Esophagus muscularis mucosa (tissue), 4 donors: ENCODE measurements around the gene FBXL4. TPM values are rescaled to one million over a fixed set of nuclear protein-coding genes. Genes with fewer than 3 reads are reported as not detected.

Experiments used
- DNase-seq: peaks from one replicate; pipeline ENCODE4 v3.0.0-alpha.2; 2017; ENCODE audit errors: extremely low spot score
- H3K27ac ChIP-seq, 4 donors: fragments of 200-600 bp; sonication (generic); replicated peaks in 1 of 4; 1 replicate in 3 of 4; 2 replicates in 1 of 4; pipeline ENCODE4 v1.5.1; 2016 to 2019; ENCODE audit warnings: mild to moderate bottlenecking in 1 of 4
- H3K27me3 ChIP-seq, 4 donors: fragments of 200-600 bp; sonication (generic); one replicate each; pipeline versions ENCODE4 v1.5.1 to v1.6.0; 2016 to 2019
- H3K36me3 ChIP-seq, 4 donors: fragments of 200-600 bp; sonication (generic); one replicate each; pipeline ENCODE4 v1.5.1; 2016 to 2019
- H3K4me1 ChIP-seq, 4 donors: fragments of 200-600 bp; sonication (generic); one replicate each; pipeline ENCODE4 v1.5.1; 2016 to 2019
- H3K4me3 ChIP-seq, 4 donors: fragments of 200-600 bp; sonication (generic); 1 replicate in 2 of 4; 2 replicates in 2 of 4; pipeline ENCODE4 v1.5.1; 2016 to 2019; ENCODE audit warnings: mild to moderate bottlenecking in 4 of 4, moderate library complexity in 1 of 4
- H3K9me3 ChIP-seq, 4 donors: fragments of 200-600 bp; sonication (generic); 1 replicate in 3 of 4; 2 replicates in 1 of 4; pipeline ENCODE4 v1.5.1; 2016 to 2019
- EP300 ChIP-seq: sonication (generic); formaldehyde crosslinking; IDR thresholded peaks from one replicate; pipeline ENCODE4 v1.6.1; 2017; ENCODE audit warnings: antibody characterized with exemption
- POLR2A ChIP-seq: fragments of 450-650 bp; IDR thresholded peaks from one replicate; pipeline ENCODE4 v1.6.1; 2017; ENCODE audit warnings: antibody characterized with exemption, moderate library complexity, mild to moderate bottlenecking, low read depth
- POLR2AphosphoS5 ChIP-seq, 2 donors: sonication (generic); formaldehyde crosslinking; IDR thresholded peaks; one replicate each; pipeline ENCODE4 v1.6.1; 2017; ENCODE audit warnings: antibody characterized with exemption in 2 of 2
- WGBS: methylation state at CpG from one replicate; pipeline ENCODE4 v1.1.5; 2018; 5-methylcytosine and 5-hydroxymethylcytosine counted together
- intact Hi-C: fragments of 100-400 bp; cut with DNase I; formaldehyde crosslinking; loops from one replicate; pipeline ENCODE4 v1.15.1; 2023
- total RNA-seq, 4 donors: library from RNA; depleted of rRNA; stranded (reverse); fragments of >200 nt; gene quantifications; one replicate each; pipeline versions ENCODE4 v1.1.0 to v1.2.1, GENCODE V29; 2016
- TF ChIP-seq, protein P1 (sequence below), 3 experiments: fragments of 200-600 bp in 2 of 3; fragments of 450-650 bp in 1 of 3; sonication (generic) in 2 of 3; IDR thresholded peaks; one replicate each; pipeline ENCODE4 v1.5.1; 2017 to 2019; ENCODE audit warnings: antibody characterized with exemption in 3 of 3, mild to moderate bottlenecking in 2 of 3, moderate library complexity in 1 of 3

Gene FBXL4
- total RNA-seq, 4 donors from 2014 or later = 11.8 to 17.8 (median 15.6) TPM

DNA sequence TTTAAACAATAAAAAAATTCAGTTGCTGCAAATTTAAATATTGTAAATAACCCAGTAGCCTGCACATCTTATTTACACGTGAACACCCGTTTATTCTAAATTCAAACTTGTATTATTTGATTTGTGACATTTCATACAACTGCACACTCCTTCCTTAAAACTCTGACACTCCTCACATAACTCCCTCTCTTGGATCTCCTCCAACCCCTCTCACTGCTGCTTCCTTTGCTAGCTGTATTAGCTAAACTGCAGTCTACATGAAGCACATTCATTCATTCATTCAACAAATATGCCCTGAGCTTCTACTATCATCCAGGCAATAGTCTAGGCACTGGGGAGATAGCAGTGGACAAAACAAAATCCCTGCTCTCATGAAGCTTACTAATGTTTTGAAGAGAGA lies 47.0 kb downstream of the FBXL4 start:
- peaks cover 0 to 5% (median 0%) of the 10 kb centered on the region in 4 donors for H3K9me3 ChIP-seq
- H3K4me3 ChIP-seq = no peak overlapping the region
- peaks cover 12 to 83% (median 36%) of the 10 kb centered on the region in 4 donors for H3K36me3 ChIP-seq
- intact Hi-C loops = no loop called here
- no peaks in the 10 kb centered on the region for H3K27me3 ChIP-seq
- H3K27ac ChIP-seq = no peak overlapping the region
- 86% methylated on average over 2 of the region's 2 CpGs for WGBS
- DNase-seq = no peak
- TF ChIP-seq POLR2A (no peak), EP300 (no peak), POLR2AphosphoS5 (IDR thresholded peaks at IDR 0.05) (no peak)
- TF ChIP-seq, protein P1, sequence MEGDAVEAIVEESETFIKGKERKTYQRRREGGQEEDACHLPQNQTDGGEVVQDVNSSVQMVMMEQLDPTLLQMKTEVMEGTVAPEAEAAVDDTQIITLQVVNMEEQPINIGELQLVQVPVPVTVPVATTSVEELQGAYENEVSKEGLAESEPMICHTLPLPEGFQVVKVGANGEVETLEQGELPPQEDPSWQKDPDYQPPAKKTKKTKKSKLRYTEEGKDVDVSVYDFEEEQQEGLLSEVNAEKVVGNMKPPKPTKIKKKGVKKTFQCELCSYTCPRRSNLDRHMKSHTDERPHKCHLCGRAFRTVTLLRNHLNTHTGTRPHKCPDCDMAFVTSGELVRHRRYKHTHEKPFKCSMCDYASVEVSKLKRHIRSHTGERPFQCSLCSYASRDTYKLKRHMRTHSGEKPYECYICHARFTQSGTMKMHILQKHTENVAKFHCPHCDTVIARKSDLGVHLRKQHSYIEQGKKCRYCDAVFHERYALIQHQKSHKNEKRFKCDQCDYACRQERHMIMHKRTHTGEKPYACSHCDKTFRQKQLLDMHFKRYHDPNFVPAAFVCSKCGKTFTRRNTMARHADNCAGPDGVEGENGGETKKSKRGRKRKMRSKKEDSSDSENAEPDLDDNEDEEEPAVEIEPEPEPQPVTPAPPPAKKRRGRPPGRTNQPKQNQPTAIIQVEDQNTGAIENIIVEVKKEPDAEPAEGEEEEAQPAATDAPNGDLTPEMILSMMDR (IDR thresholded peaks at IDR 0.05) = no peak
- H3K4me1 ChIP-seq = no peaks in the 10 kb centered on the region

DNA sequence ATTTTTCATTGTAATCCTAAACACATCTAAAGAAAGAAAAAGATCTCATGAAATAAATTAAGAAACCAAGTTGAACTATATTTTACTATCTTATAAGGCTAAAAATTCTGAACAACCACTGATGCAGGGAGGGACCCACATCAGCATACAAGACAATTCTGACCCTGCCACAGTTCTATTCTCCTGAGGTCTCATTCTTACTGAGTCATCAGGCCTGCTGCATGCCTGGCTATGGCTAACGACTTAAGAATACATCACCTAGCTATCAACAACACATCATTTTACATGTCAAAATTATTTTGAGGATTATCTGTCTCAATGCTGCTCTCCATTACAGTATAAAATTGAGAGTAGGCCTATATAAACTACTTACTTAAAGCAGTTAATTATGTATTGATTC lies 52.9 kb downstream of the FBXL4 start:
- no peaks in the 10 kb centered on the region for H3K4me1 ChIP-seq
- TF ChIP-seq, protein P1 (IDR thresholded peaks at IDR 0.05) = no peak
- TF ChIP-seq POLR2A (no peak), POLR2AphosphoS5 (IDR thresholded peaks at IDR 0.05) (no peak), EP300 (no peak)
- intact Hi-C loops = no loop called here
- no peak overlapping the region for H3K27ac ChIP-seq
- WGBS = 42% methylated on average over 1 of the region's 1 CpG
- H3K9me3 ChIP-seq = peaks cover 0 to 5% (median 0%) of the 10 kb centered on the region in 4 donors
- H3K4me3 ChIP-seq = no peak overlapping the region
- H3K36me3 ChIP-seq = peaks cover 7 to 47% (median 19%) of the 10 kb centered on the region in 4 donors
- no peak for DNase-seq
- H3K27me3 ChIP-seq = no peaks in the 10 kb centered on the region

DNA sequence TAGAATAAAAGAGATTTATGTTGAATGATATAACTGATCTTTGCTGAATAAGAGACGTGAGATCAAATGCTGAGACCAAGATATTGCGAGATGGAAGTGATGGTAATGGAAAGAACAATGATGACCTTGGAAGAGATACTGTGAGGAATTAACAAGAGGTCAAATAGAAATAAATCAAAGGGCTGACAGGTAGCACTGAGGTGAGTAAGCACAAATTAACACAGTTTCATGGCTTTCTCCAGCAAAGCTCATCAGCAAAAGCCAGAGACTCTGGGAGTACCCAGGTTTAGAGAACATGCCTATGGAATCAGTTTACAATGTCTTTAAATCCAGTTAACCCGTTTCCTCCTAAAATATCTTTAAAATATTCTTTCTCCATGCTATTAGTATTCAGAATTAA lies 60.1 kb downstream of the FBXL4 start:
- Histone ChIP-seq H3K27ac (no peak overlapping the region), H3K27me3 (no peaks in the 10 kb centered on the region), H3K36me3 (peaks cover 8 to 26% (median 13%) of the 10 kb centered on the region in 4 donors), H3K4me1 (no peaks in the 10 kb centered on the region), H3K9me3 (no peaks in the 10 kb centered on the region), H3K4me3 (no peak overlapping the region)
- TF ChIP-seq EP300 = no peak
- TF ChIP-seq POLR2AphosphoS5 (IDR thresholded peaks at IDR 0.05) = no peak
- TF ChIP-seq POLR2A = no peak
- TF ChIP-seq, protein P1 (IDR thresholded peaks at IDR 0.05) = no peak
- WGBS = 95% methylated on average over 3 of the region's 3 CpGs
- no peak for DNase-seq
- intact Hi-C loops = no loop called here

- TF ChIP-seq, protein P1 (IDR thresholded peaks at IDR 0.05) = no peak
- TF ChIP-seq EP300 (no peak), POLR2AphosphoS5 (IDR thresholded peaks at IDR 0.05) (no peak), POLR2A (no peak)
- Histone ChIP-seq H3K27ac (no peak overlapping the region), H3K36me3 (peaks cover 8 to 27% (median 13%) of the 10 kb centered on the region in 4 donors), H3K9me3 (no peaks in the 10 kb centered on the region), H3K4me3 (no peak overlapping the region), H3K27me3 (no peaks in the 10 kb centered on the region), H3K4me1 (no peaks in the 10 kb centered on the region)
- DNase-seq = no peak
- 94% methylated on average over 3 of the region's 3 CpGs for WGBS
- intact Hi-C loops = no loop called here
Measured at GRCh38 chr6:98885330-98885729, 62.4 kb downstream of the FBXL4 start.

GRCh38 chr6:98880486-98880885 lies 67.3 kb downstream of the FBXL4 start:
- H3K4me3 ChIP-seq = no peak overlapping the region
- no peaks in the 10 kb centered on the region for H3K4me1 ChIP-seq
- no peak overlapping the region for H3K27ac ChIP-seq
- no peak for DNase-seq
- TF ChIP-seq EP300 = no peak
- intact Hi-C loops = no loop called here
- no peaks in the 10 kb centered on the region for H3K27me3 ChIP-seq
- H3K9me3 ChIP-seq = no peaks in the 10 kb centered on the region
- peaks cover 0 to 36% (median 12%) of the 10 kb centered on the region in 4 donors for H3K36me3 ChIP-seq
